Stimulated activated memory B cell treated with anti-CD40 and anti-IgM and Interleukin-4, amounts not matched to agents 10 μg/mL and 1 μg/mL and 100 μg/mL, for 72 hours (primary cell): ENCODE measurements around the gene GARRE1.
"Not testable (repeated sequence)": the region's sequence is repeated elsewhere in the genome, so short reads cannot be mapped to it uniquely, and the experiment has no call there.

Experiments
- ATAC-seq: fragments of 150-1000 bp; cut with Tn5 transposase; 2 replicates; pipeline ENCODE4 v1.10.0; 2021
- H3K27ac Mint-ChIP-seq: one replicate; pipeline ENCODE4 v1.8.0; 2022; ENCODE audit warnings: mild to moderate bottlenecking, mixed read lengths
- H3K27me3 Mint-ChIP-seq: one replicate; pipeline ENCODE4 v1.8.0; 2022; ENCODE audit warnings: mixed read lengths
- H3K36me3 Mint-ChIP-seq: one replicate; pipeline ENCODE4 v1.8.0; 2022; ENCODE audit warnings: mixed read lengths
- H3K4me1 Mint-ChIP-seq: one replicate; pipeline ENCODE4 v1.8.0; 2022; ENCODE audit warnings: mixed read lengths
- H3K4me3 Mint-ChIP-seq: one replicate; pipeline ENCODE4 v1.8.0; 2022; ENCODE audit warnings: mild to moderate bottlenecking, moderate library complexity, mixed read lengths
- H3K9me3 Mint-ChIP-seq: one replicate; pipeline ENCODE4 v1.8.0; 2022; ENCODE audit warnings: mixed read lengths

The GARRE1 gene

GRCh38 chr19:34263745-34264237 lies 9.4 kb downstream of the GARRE1 start:
- Mint-ChIP-seq H3K36me3 (peaks cover 10% of the 10 kb centered on the region), H3K4me1 (peaks cover 58% of the 10 kb centered on the region), H3K27ac (peak overlapping the region; percentile 65), H3K9me3 (no peaks in the 10 kb centered on the region), H3K4me3 (no peak overlapping the region), H3K27me3 (no peaks in the 10 kb centered on the region)
- no peak for ATAC-seq

DNA sequence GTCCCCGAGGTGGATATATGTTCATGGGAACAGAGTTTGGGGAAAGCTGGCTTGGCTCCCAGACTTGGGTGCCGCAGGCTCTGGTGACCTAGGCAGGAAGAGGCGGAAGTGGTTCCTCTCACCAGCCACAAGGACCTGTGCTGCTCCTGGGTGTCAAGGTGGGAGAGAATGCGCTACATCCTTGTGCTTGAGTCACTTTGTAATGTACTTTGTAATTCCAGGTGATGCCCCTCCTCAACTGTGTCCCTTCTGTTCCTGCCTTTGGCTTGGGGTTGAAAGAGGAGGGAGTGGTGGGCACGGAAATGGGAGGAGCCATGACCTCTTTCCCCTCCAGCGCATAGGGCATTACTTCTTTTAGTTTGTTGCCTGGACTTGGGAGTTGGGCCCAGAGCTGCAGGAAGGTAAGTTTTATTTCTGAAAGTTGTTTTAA lies 10.9 kb downstream of the GARRE1 start:
- Mint-ChIP-seq H3K27me3 (no peaks in the 10 kb centered on the region), H3K36me3 (no peaks in the 10 kb centered on the region), H3K4me1 (peaks cover 62% of the 10 kb centered on the region), H3K27ac (no peak overlapping the region), H3K9me3 (no peaks in the 10 kb centered on the region), H3K4me3 (no peak overlapping the region)
- no peak for ATAC-seq

GRCh38 chr19:34269081-34269480 lies 14.7 kb downstream of the GARRE1 start:
- Mint-ChIP-seq H3K9me3 (no peaks in the 10 kb centered on the region), H3K4me1 (peaks cover 78% of the 10 kb centered on the region), H3K27ac (peak overlapping the region; percentile 92), H3K4me3 (peak overlapping the region; percentile 43), H3K36me3 (no peaks in the 10 kb centered on the region), H3K27me3 (no peaks in the 10 kb centered on the region)
- ATAC-seq = no peak

GRCh38 chr19:34269489-34269888 lies 15.1 kb downstream of the GARRE1 start:
- H3K9me3 Mint-ChIP-seq = no peaks in the 10 kb centered on the region
- H3K27me3 Mint-ChIP-seq = no peaks in the 10 kb centered on the region
- peak overlapping the region; percentile 53 for H3K4me3 Mint-ChIP-seq
- peaks cover 78% of the 10 kb centered on the region for H3K4me1 Mint-ChIP-seq
- H3K27ac Mint-ChIP-seq = peak overlapping the region; percentile 92
- peak; percentile 38 for ATAC-seq
- no peaks in the 10 kb centered on the region for H3K36me3 Mint-ChIP-seq

GRCh38 chr19:34269968-34270621 lies 15.7 kb downstream of the GARRE1 start:
- Mint-ChIP-seq H3K9me3 (no peaks in the 10 kb centered on the region), H3K4me1 (peaks cover 74% of the 10 kb centered on the region), H3K27ac (peak overlapping the region; percentile 92), H3K4me3 (peak overlapping the region; percentile 53), H3K27me3 (no peaks in the 10 kb centered on the region), H3K36me3 (no peaks in the 10 kb centered on the region)
- ATAC-seq = peak; percentile 92

DNA sequence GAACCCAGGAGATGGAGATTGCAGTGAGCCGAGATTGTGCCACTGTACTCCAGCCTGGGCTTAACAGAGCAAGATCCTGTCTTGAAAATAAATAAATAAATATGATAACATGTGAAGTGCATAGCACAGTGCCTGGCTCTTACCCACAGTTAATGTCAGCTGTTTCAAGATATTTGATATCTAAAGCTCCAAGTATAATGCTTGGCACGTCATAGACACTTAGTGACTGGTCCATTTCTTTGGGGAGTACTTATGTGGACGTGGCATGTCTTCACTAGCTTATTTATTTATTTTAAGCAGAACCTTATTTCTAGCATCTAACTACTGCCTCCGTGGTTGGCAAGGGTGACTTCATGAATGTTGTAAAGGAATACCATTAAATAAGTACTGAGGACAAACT lies 18.8 kb downstream of the GARRE1 start:
- Mint-ChIP-seq H3K36me3 (no peaks in the 10 kb centered on the region), H3K4me3 (no peak overlapping the region), H3K9me3 (no peaks in the 10 kb centered on the region), H3K4me1 (peaks cover 75% of the 10 kb centered on the region), H3K27ac (peak overlapping the region; percentile 79), H3K27me3 (no peaks in the 10 kb centered on the region)
- ATAC-seq = no peak

DNA sequence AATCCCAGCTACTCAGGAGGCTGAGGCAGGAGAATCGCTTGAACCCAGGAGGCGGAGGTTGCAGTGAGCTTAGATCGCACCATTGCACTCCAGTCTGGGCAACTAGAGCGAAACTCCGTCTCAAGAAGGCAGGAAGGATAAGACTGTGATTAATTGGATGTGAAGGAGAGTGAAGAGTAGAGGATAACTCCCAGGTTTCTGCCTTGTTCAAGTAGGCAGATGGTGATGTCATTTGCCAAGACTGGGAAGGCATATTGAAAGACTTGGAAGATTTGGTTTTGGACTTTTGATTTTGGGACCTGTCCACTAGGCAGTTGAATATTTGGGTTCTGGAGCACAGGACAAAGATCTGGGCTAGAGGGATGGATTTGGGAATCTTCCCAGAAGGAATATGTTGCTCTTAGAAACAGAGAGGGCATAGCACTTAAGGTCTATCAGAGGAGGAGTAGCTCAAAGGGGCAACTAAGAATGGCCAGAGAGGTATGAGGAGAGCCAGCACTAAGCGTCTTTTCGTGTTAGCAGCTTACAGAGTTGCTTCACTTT lies 20.0 kb downstream of the GARRE1 start:
- Mint-ChIP-seq H3K9me3 (no peaks in the 10 kb centered on the region), H3K36me3 (peaks cover 5% of the 10 kb centered on the region), H3K27me3 (no peaks in the 10 kb centered on the region), H3K4me1 (peaks cover 74% of the 10 kb centered on the region), H3K4me3 (no peak overlapping the region), H3K27ac (peak overlapping the region; percentile 79)
- ATAC-seq = no peak

DNA sequence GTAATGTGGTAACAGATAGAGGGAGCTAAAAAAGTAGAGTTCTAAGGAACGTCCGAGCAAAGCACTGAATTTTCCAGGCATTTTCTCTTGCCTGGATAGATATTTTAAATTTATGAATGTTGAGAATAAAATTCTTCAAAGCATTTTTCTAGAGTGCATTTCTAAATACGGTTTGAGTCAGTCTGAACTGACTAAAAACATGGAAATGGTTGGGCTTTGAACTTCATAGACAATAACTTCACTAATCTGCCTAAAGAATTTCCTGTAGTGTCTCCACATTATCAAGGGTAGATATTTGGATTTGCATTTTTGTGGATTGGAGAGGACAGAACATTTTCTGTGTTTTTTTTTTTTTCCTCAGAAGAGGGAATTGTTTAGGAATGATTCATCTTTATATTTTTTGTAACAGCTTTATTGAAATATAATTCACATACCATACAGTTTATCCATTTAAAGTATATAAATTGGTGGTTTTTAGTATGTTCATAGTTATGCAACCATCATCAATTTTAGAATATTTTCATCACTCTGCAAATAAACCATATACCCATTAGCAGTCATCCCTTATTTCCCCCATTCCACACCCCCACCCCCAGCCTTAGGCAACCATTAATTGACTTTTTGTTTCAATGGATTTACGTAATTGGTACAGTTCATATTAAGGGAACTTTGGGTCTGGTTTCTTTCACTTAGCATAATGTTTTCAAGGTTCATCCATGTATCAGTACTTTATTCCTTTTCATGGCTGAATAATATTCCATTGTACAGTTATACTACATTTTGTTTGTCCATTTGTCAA lies 20.7 kb downstream of the GARRE1 start:
- no peak for ATAC-seq
- peaks cover 68% of the 10 kb centered on the region for H3K4me1 Mint-ChIP-seq
- H3K27ac Mint-ChIP-seq = peak overlapping the region; percentile 79
- no peak overlapping the region for H3K4me3 Mint-ChIP-seq
- no peaks in the 10 kb centered on the region for H3K9me3 Mint-ChIP-seq
- no peaks in the 10 kb centered on the region for H3K27me3 Mint-ChIP-seq
- H3K36me3 Mint-ChIP-seq = peaks cover 5% of the 10 kb centered on the region

DNA sequence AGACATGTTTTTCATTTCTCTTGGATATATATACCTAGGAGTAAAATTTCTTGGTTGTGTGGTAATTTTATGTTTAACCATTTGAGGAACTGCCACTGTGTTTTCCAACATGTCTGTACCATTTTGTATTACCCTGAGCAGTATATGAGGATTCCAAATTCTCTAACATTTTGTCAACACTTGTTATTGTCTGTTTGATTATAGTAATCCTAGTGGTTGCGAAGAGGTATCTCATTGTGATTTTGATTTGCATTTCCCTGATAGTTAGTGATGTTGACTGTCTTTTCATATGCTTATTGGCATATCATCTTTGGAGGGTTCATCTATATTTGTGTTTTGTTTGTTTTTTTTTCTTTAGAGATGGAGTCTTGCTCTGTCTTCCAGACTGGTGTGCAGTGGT lies 21.4 kb downstream of the GARRE1 start:
- H3K27ac Mint-ChIP-seq = peak overlapping the region; percentile 46
- no peaks in the 10 kb centered on the region for H3K27me3 Mint-ChIP-seq
- H3K4me3 Mint-ChIP-seq = no peak overlapping the region
- no peak for ATAC-seq
- H3K4me1 Mint-ChIP-seq = peaks cover 61% of the 10 kb centered on the region
- H3K9me3 Mint-ChIP-seq = no peaks in the 10 kb centered on the region
- H3K36me3 Mint-ChIP-seq = peaks cover 5% of the 10 kb centered on the region

GRCh38 chr19:34276614-34277013 lies 22.3 kb downstream of the GARRE1 start:
- no peak for ATAC-seq
- peak overlapping the region; percentile 46 for H3K27ac Mint-ChIP-seq
- no peaks in the 10 kb centered on the region for H3K9me3 Mint-ChIP-seq

DNA sequence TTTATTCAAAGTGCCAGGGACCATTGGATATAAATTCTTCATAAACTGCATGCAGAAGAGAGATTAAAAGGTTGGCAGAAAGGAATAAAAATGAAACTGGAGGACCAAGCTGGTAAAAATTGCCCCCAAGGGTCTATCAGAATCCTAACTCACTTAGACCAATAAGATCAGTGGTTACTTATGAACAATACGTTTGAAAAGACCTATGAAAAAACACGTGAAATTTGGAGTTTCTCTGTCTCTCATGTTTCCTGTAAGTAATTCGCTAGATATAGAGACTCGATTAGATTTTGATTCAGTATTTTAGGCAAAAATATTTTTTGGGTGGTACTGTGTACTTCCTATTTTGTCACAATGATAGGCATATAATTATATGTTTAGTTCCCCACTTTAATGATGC lies 22.9 kb downstream of the GARRE1 start:
- peak overlapping the region; percentile 46 for H3K27ac Mint-ChIP-seq
- H3K9me3 Mint-ChIP-seq = no peaks in the 10 kb centered on the region
- H3K27me3 Mint-ChIP-seq = no peaks in the 10 kb centered on the region
- peaks cover 58% of the 10 kb centered on the region for H3K4me1 Mint-ChIP-seq
- no peak for ATAC-seq
- no peak overlapping the region for H3K4me3 Mint-ChIP-seq
- H3K36me3 Mint-ChIP-seq = peaks cover 12% of the 10 kb centered on the region

More at GRCh38 chr19:34276614-34277013, 22.3 kb downstream of the GARRE1 start:
- H3K27me3 Mint-ChIP-seq = no peaks in the 10 kb centered on the region
- H3K4me1 Mint-ChIP-seq = peaks cover 58% of the 10 kb centered on the region
- peaks cover 5% of the 10 kb centered on the region for H3K36me3 Mint-ChIP-seq
- no peak overlapping the region for H3K4me3 Mint-ChIP-seq

DNA sequence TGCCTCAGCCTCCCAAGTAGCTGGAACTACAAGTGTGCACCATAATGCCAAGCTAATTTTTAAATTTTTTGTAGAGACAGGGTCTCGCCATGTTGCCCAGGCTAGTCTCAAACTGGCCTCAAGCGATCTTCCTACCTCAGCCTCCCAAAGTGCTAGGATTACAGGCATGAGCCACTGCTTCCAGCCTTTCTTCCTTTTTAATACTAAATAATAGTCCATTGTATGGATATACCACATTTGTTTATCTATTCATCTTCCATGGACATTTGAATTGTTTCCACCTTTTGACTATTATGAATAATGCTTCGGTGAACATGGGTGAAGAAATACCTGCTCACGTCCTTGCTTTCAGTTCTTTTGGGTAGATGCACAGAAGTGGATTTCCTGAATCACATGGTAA lies 24.4 kb downstream of the GARRE1 start:
- no peak for ATAC-seq
- peaks cover 59% of the 10 kb centered on the region for H3K4me1 Mint-ChIP-seq
- no peaks in the 10 kb centered on the region for H3K9me3 Mint-ChIP-seq
- no peak overlapping the region for H3K4me3 Mint-ChIP-seq
- H3K27ac Mint-ChIP-seq = no peak overlapping the region
- peaks cover 12% of the 10 kb centered on the region for H3K36me3 Mint-ChIP-seq
- no peaks in the 10 kb centered on the region for H3K27me3 Mint-ChIP-seq

DNA sequence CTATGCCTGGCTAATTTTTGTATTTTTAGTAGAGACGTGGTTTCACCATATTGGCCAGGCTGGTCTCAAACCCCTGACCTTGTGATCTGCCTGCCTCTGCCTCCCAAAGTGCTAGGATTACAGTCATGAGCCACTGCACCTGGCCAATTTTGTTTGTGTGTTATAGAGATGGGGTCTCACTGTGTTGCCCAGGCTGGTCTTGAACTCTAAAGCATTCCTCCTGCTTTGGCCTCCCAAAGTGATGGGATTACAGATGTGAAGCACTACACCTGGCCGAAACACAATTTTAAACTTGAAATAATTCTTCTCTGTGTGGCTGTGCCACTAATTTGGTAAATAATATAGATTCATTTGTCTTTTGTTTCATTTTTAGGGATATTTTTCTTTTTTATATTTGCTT lies 27.1 kb downstream of the GARRE1 start:
- H3K4me1 Mint-ChIP-seq = peaks cover 42% of the 10 kb centered on the region
- H3K36me3 Mint-ChIP-seq = peaks cover 12% of the 10 kb centered on the region
- H3K9me3 Mint-ChIP-seq, H3K27ac Mint-ChIP-seq, H3K27me3 Mint-ChIP-seq, H3K4me3 Mint-ChIP-seq, ATAC-seq: not testable (repeated sequence)

DNA sequence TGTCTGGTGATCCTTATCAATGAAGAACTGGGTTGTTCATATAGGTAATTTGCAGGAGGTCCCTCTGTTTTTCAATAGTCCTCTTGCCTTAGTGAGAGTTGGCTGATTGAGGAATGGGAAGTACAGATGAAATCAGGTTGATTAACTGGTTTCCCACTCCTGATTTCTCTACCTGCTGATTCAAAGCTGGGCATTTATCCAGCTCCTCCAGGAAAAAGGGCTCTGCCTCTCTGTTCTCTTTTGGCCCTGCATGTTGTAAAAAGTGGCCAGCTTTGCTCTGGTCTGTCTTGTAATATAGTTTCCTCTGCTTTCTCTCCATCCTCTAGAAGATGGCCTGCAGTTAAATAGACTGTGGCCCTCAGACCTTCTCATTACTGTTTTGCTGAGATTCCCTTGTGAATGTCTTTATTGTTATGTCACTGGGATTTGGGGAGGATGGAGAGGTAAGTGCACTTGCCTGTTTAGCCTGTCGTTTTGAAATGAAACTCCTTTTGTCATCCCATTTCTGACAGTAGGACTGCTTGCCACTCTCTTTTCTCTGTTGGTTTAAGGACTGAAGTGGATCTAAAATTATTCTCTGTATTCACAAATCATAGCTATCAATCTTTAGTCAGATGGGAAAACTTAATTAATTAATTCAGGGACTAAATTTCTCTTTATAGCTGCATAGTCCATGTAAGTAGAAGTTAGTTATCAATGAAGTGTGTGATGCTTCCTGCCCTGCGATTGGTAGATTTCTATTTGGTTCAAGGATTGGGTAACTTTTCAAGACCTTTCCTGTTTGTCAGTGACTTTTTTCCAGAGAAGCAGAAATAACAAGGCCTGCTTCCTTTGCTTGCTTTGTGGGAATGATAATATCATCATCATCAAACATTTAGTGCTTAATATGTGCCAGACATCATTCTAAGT lies 28.5 kb downstream of the GARRE1 start:
- Mint-ChIP-seq H3K36me3 (peaks cover 12% of the 10 kb centered on the region), H3K9me3 (no peaks in the 10 kb centered on the region), H3K27me3 (no peaks in the 10 kb centered on the region), H3K4me1 (peaks cover 35% of the 10 kb centered on the region), H3K27ac (peak overlapping the region; percentile 37), H3K4me3 (no peak overlapping the region)
- ATAC-seq = no peak

- Mint-ChIP-seq H3K4me3 (no peak overlapping the region), H3K4me1 (peaks cover 33% of the 10 kb centered on the region), H3K27me3 (no peaks in the 10 kb centered on the region), H3K9me3 (no peaks in the 10 kb centered on the region), H3K27ac (no peak overlapping the region), H3K36me3 (peaks cover 7% of the 10 kb centered on the region)
- ATAC-seq = no peak
Observed at GRCh38 chr19:34284505-34284904, 30.2 kb downstream of the GARRE1 start.
